GM18502 (cell line): Measurements from ENCODE around the gene KLHL25.

Source experiments
- ATAC-seq: cut with Tn5 transposase; IDR thresholded peaks from one replicate; pipeline ENCODE4 v1.9.1; 2021; ENCODE audit warnings: mild to moderate bottlenecking; ENCODE audit not compliant: unreplicated experiment, poor library complexity

The KLHL25 gene

DNA sequence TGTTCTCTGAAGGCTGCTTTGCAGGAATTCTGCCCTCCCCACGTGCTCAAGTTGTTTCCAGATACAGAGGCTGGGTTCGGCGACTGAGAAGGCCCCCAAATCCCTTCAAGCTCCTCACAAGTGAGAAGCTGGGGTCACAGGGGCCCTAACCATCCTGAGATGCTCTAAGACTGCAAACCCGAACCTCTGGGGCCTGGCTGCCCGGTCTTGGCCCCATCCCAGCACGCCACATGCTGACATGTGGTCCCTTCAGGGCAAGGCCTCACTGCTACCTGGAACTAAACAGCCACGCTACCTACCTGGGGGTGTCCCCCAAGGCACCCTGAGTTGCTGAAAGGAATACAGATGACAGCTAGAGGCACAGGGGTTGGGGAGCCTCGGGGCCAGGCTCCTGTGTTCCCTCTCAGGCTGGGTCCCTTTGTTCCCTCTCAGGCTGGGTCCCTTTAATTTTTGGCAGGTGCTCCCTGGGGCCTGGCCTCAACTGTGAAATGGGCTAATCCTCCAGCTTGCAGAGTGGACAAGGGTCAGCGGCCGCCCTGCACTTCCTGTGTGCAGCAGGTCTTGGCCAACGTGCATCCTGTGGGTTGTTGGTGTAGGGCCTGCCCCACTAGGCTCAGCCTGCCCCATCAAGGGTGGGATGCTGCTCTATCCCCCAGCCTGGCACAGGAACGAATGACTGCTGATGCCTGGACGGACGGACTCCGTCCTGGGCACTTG, 32.5 kb downstream of the KLHL25 start:
- ATAC-seq = no peak

DNA sequence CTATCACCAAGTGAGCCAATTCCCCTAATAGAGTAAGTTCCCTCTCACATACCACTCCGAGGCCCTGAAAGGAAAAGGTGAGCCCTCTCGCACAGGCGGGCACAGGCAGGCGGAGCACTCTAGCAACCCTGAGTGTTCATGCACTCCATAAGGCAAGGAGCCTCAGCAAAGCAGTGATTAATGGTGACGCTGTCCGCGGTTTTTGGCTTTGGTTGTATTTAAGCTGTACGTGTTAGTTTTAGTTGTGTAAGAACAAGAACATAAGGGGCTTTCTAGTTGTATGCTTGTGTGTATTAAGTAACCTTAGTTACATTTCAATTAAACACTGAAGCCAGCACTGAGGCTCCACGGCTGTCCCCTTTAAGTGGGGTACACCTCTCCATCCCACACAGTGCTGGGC, 33.1 kb downstream of the KLHL25 start:
- no peak for ATAC-seq

DNA sequence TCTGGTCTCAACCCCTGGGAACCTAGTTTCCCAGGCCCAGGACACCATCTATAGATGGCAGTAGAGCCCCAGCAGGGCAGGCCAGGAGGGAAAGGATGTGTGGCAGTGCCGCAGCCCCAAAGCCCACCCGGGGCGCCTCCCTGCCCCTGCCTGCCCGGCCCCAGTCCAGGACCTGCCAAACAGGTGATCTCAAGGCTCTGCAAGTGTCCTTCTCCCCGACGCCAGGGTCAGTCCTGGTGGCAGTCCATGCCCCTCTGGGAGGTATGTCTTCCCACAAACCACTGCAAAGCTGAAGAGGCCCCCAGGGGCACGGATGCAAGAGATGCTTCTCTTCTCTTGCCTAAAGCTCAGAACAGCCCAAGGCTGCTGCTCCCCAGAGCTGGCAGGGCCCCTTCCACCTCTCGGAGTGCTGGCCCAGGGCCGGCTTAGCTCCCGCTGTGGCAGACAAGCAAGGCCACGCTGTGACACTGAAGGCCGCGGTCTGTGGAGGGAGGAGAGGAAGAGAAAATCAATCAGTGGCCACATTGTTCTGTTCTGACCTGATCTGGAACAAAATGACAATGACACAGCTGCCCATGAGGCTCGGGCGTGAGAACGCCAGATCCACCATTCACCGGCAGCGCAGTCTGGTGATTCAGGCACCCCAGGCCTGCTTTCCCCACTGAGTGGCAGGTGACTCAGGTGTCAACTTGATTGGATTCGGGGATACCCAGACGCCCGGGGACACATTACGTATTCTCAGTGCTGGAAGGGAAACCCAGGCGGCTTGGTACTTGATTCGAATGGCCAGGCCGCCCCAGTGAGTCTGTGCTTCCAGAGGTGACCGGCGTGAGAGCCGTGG, 34.0 kb downstream of the KLHL25 start:
- ATAC-seq = no peak

DNA sequence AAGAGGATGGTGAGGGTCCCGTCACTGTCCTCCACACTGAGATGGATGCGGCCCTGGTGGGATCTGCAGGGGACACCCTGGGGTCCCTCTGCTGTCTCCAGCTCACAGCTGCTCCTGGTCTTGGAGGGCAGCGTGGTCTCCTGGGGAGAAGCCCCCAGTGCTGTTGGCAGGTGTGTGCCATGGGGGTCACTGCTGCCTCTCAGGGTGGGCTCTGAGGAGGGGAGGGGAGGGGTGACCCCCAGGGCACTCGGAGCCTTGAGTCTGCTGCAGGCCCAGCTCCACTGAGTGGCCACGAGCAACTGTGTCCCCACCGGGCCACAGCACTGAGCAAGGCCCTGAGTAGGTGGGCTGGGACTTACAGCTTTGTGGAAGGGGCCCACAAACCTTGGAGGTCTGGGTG, 34.7 kb downstream of the KLHL25 start:
- ATAC-seq = no peak

DNA sequence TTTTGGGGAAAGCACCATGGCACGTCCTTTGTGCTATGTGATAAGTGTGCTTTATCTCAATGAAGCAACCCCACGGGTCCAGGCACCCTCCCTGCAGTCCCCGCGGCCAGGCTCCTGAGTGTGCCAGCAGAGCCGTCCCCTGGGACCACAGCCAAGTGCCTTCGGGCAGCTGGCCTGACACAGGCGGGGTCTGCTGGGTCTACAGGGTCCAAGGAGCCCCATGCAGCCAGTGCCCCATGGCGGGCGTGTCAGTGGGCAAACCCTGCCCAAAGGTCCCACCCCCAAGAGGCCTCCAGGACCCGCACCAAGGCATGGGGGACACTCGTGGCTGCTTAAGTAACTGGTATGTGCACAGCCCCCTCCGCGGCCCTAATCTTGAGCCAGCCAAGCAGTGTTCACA, 35.3 kb downstream of the KLHL25 start:
- ATAC-seq = no peak

DNA sequence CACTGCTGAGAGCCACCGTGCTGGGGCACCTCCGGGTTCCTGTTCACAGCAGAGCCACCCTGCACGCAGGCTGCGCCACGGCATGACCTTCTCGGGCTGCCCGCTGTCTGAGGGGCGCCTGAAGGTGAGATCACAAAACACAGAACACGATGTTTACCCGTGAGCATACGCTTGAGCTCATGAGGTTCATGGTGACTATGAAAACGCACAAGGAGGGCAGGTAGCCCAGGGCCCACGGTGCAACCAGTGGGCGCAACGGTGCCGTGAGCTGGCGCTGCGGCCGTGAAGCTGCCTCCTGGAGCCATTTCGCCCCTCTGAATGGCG, 36.1 kb downstream of the KLHL25 start:
- no peak for ATAC-seq

DNA sequence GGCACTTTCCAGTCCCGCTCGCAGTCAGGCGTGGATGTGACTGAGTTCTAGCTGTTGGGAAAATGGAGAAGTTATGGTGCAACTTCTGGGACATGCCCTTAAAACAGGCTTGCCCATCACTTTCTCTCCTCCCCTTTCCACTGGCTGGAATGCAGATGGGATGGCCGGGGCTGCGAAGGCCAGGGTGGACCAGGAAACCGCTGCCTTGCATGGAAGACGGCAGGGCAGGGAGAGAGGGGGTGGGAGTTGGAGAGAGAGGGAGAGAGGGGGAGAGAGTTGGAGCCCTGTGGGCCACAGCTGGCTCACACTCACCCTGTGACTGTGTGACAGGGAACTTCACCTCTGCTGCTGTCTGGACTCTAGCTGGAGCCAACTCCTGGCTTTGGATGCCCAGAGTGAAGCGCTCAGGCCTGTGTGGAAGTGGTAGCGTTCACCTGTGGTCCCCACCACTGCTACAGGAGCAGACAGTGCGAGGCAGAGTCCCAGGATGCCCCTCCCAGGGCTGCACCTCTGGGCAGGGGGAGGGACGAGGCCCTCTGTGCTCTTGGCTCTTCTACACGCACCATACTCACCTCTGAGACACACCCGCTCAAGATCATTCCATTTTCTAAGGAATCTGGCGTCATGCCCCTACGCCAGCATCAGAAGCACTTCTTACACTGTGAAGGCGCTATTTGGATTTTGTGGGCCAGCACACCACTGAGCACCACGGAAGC, 36.6 kb downstream of the KLHL25 start:
- no peak for ATAC-seq

DNA sequence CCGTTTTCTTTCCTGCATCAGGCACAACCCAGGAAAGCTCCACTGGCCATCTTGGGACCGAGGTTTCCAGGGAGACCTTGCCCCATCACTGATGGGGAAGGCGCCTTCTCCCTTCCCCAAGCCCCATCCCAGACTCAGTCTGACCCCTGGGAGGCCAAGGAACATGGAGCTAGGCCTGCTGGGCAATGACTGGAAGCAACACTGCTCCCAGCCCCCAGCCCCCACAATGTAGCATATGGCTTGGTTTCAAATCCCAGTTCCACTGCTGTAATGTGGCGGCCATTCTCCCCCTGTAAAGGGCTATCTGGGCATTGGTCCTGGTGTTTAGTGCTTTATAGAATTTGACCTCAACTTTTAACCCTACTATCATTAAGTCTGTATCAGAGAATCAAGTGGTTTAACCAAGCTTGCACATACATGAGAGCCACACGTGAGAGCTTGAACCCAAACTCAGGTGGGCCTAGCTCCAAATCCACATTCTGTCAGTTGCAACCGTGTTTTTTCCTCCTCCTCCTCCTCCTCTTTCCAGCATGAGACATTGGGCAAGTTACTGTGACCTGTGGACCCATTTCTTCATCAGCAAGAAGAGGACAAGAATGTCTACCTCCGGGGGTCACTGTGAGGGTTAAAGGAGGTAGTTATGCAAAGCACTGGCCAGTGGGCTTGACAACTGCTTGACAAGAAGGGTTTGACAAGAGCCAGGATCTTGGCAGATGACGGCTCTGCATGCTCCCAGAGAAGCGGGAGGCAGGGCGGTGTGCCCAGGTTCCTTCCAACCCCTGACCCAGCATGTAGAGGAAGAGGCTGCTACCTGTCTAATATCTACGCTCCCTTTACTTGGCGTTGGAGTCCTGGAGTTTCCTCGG, 37.4 kb downstream of the KLHL25 start:
- ATAC-seq = no peak

DNA sequence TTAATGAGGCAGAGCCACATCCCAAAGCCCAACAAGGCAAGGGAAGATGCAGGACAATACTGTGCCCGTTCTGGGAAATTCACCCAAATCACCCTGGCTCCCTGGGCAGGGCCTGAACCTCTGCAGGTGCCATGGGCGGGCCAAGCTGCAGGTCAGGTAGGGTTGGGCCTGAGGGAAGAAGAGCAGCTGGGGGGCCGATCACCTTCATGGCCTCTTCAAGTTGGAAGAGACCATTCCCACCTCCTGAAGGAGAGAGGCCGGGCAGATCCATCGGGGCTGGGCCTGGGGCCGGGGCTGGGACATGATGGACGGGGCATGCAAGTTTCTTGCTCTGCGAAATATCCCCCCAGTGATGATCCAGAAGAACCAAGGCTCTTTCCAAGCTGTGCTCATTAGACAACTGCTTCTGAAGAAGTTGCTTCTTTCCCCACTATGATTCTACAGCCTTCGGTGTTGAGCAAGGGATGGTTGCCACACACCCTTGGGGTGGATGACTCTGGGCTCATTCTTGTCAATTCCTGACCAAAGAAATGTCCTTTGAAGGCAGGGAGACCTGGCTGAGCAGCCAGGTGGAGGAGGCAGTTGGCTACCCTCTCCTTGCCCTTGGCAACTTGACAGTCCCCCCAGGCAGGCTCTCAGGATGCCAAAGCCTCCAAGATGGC, 38.2 kb downstream of the KLHL25 start:
- no peak for ATAC-seq

DNA sequence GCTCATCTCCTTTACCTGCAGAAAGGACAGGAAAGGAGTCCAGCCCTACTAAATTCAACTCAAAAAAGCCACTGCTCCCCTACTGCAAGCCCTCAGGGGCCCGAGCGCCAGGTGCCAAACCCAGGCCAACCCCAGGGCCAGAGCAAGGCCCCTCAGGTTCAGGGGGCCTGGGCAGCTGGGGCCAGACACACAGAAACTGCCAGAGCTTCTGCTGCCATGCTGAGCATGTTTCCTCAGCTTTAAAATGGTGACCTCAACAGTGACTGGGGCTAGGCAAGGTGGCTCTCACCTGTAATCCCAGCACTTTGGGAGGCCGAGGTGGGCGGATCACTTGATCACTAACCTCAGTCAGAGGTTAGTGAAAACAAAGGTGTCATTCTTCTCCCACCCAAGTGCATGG, 38.8 kb downstream of the KLHL25 start:
- ATAC-seq = no peak

DNA sequence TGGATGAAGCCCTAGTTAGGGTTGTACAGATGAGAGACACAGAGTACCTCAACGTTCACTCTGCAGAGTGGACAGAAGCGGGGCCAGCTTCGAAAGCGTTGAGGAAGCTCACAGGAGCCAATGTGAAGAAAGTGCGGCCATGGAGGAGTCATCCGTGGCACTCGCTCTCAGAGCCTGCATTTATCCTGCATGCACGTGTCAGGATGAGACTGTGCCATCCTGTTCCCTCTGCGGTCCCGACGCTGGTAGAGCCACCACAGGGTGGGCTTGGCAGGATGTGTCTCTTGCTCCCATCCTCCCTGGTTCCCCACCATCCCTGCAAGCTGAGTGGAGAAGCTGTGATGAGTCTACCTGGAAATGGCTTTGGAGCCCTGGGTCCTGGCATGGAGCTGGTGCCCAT, 39.3 kb downstream of the KLHL25 start:
- ATAC-seq = no peak

DNA sequence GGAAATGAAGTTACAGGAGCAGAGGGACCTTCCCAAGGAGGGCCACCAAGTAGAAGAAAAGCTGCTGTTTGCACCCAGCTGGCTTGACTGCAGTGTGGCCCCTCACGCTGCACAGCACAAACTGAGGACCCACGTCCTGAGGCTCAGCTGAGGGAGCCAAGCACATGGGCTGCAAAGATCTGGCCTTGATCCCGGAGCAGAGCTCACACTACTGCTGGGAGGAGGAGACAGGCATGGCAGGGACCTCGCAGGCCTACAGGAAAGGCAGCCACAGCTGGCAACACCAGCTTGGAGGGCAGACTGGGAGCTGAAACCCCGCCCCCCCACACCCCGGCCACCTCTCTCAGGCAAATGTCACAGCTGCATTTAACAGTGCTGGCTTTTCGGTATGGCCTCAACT, 39.7 kb downstream of the KLHL25 start:
- no peak for ATAC-seq

DNA sequence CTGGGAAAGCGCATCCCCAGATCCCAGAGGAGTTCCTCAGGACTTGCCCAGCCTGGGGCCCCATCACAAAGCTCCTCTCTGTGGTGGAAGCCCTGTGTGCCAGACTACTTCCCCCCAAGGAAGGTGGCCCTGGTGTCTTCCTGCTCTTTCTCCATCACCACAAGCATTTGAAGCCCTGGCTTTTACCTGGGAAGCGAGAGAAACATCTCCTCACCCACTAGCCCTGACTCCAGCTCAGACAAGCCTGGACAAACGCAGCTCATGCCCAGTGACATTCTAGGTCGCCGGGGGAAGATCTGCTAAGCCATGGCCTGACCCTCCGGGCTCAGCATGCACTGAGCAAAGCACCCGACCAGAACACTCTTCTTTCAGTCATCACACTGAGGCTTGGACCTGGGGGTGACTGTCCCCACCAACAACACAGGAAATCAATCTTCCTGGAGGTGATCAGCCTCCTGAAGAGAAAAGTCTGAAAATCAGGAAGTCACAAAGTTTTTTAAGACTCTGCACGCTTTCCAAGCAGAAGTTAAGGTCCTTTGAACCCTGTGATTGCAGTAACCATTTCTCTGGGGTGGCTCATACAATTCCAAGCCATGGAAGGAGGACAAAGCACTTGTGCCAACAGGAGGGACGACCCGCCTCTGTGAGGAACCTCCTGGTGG, 40.8 kb downstream of the KLHL25 start:
- ATAC-seq = no peak

DNA sequence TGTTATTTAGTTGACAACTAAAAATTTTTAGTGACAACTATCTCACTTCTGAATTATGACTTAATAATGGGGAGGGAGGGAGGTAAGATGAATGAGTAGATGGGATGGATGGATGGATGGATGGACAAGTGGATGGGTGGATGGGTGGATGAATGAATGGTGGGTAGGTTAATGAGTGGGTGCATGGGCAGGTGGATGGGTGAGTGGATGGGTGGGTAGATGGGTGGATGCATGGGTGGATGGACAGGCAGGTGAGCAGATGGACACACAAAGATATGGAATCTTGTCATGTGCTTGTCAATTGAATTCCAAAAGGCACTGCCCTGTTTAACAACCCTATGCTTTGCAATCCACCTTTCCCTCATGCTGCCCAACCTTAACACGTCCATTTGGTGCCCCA, 41.5 kb downstream of the KLHL25 start:
- ATAC-seq = no peak

DNA sequence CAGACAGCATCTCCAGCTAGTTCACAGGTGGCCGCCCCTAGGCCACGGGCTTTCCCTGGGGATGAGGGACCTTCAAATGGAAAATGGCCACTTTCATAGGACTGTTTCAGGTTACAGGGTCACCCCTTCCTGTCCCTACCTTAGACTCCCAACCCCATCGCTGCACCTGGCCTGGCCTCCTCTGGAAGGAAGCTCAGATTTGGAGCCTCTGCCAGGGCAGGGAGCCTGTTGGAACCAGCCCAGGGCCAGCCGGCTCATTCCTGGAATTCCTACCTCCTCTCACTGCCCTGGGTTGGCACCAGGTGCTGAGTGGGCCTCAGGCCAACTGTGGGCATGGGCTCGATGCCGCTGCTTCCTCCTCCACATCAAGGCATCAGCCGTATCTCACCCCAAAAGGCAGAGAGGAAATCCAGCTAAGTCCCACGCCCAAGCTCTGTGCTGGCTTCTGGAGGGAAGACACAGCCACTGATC, 42.2 kb downstream of the KLHL25 start:
- ATAC-seq = no peak

DNA sequence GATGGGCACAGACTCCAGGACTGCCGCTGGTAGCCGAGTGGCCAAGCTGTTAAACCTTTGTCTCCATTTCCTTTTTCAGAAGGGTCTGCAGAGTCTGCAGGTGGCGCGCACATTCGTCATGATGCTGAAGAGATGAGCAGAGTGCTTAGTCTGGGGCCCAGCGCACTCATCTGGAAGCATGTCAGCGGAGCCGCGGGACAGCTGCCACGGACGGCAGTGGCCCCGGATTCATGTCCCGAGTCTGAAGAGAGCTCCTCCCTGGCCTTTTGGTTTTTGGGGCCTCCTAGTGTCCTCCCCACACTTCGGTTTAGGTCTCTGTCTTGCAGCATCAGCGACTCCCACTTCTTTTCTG, 42.6 kb downstream of the KLHL25 start:
- ATAC-seq = no peak

DNA sequence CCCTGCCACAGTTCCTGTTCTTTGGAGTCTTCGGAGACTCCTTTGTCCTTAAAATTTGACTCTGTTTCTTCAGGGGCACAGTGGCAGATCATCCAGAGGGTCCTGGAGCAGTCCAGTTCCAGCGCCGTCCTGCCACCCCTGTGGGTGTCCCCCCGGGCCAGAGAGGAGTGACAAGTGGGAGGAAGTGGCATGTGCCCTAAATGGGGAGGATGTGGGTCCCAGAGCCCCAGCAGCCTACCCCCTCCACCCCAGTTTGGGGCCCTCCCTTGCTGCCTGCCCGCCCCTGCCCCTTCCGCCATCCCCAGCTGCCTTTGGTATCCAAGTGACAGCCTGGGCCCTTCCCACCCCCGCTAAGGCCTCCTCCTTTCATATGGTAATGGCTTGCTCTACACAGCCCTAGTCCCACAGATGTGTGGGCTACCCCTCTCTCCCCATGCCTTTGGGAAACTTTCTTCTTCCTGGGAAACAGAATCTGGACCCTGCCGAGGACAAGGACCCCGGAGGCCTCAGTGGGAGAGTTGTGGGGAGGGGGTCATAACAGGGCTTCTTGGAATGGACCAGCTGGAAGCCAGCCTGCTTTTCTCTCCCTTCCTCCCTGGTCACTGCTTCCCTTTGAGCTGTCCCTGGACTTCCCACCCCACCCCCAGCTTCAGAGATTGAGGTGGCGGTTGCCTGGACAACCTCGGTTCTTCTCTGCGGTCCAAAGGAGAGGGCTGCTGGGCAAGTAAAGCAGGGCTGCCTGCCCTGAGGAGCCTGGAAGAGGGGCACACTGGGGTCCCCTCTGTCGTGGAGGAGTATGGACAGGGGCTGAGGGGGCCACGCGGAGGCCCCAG, 43.2 kb downstream of the KLHL25 start:
- no peak for ATAC-seq
